Testis (tissue), 3 donors: Measurements from ENCODE around the gene ASTE1. TPM values are rescaled to one million over a fixed set of nuclear protein-coding genes. Genes with fewer than 3 reads are reported as not detected.

Source experiments
- DNase-seq: peaks from one replicate; pipeline ENCODE4 v3.0.0-alpha.2; 2019
- H3K27ac ChIP-seq, 2 donors: fragments of 200-600 bp; sonication (generic); one replicate each; pipeline ENCODE4 v1.5.1; 2019
- H3K27me3 ChIP-seq: fragments of 200-600 bp; sonication (generic); one replicate; pipeline ENCODE4 v1.5.1; 2019
- H3K36me3 ChIP-seq: fragments of 200-600 bp; sonication (generic); one replicate; pipeline ENCODE4 v1.5.1; 2017; ENCODE audit warnings: low read depth; ENCODE audit errors: missing control alignments
- H3K4me1 ChIP-seq: fragments of 200-600 bp; sonication (generic); one replicate; pipeline ENCODE4 v1.5.1; 2019
- H3K4me3 ChIP-seq, 2 donors: fragments of 200-600 bp; sonication (generic); one replicate each; pipeline ENCODE4 v1.5.1; 2017 to 2019
- H3K9me3 ChIP-seq: fragments of 200-600 bp; sonication (generic); one replicate; pipeline ENCODE4 v1.5.1; 2017
- CTCF ChIP-seq, 3 experiments: fragments of 450-650 bp in 2 of 3; fragments of 200-600 bp in 1 of 3; sonication (generic) in 1 of 3; IDR thresholded peaks; one replicate each; pipeline ENCODE4 v1.5.1; 2016 to 2019; ENCODE audit warnings: antibody characterized with exemption in 3 of 3, mild to moderate bottlenecking in 2 of 3, moderate library complexity in 1 of 3
- POLR2A ChIP-seq: fragments of 450-650 bp; IDR thresholded peaks from one replicate; pipeline ENCODE4 v1.6.1; 2017; ENCODE audit warnings: antibody characterized with exemption, mild to moderate bottlenecking, moderate library complexity
- WGBS, 2 donors: methylation state at CpG; one replicate each; pipeline ENCODE4 v1.1.5; 2018; 5-methylcytosine and 5-hydroxymethylcytosine counted together
- intact Hi-C: fragments of 100-400 bp; cut with DNase I; formaldehyde crosslinking; loops from one replicate; pipeline ENCODE4 v1.15.1; 2023; ENCODE audit warnings: low total_unique reads
- polyA plus RNA-seq: library from polyadenylated mRNA; stranded (reverse); fragments of 350-450 nt; fragmentation: Illumina TruSeq; extraction: RNeasy Lipid Tissue Mini Kit (QIAGEN cat#74804); gene quantifications from one replicate; pipeline ENCODE4 v1.2.3, GENCODE V29; 2014; ENCODE audit warnings: low read depth, low replicate concordance; ENCODE audit not compliant: insufficient read depth
- total RNA-seq, 2 donors: library from RNA; depleted of rRNA; stranded (reverse); fragments of >200 nt; gene quantifications; one replicate each; pipeline ENCODE4 v1.2.3, GENCODE V29; 2016

Gene ASTE1
- total and polyA plus RNA-seq, 3 donors from 2014 or later = 9.8 to 17.2 (median 13.0) TPM

GRCh38 chr3:131033480-131034080, 7.0 kb upstream of the ASTE1 start:
- Histone ChIP-seq H3K27me3 (no peaks in the 10 kb centered on the region), H3K27ac (no peak overlapping the region), H3K9me3 (no peaks in the 10 kb centered on the region), H3K4me1 (no peaks in the 10 kb centered on the region), H3K4me3 (no peak overlapping the region), H3K36me3 (no peaks in the 10 kb centered on the region)
- WGBS, 2 donors = 53 to 56% methylated on average over 1 of the region's 1 CpG
- DNase-seq = no peak
- intact Hi-C loops = no loop called here
- TF ChIP-seq POLR2A = no peak
- TF ChIP-seq CTCF (IDR thresholded peaks at IDR 0.05) = peak; percentile 31 to 60 (median 34)

GRCh38 chr3:131031660-131032059, 5.0 kb upstream of the ASTE1 start:
- intact Hi-C loops = no loop called here
- 64 to 78% methylated on average over 3 of the region's 3 CpGs for WGBS, 2 donors
- Histone ChIP-seq H3K27me3 (no peaks in the 10 kb centered on the region), H3K4me3 (no peak overlapping the region), H3K9me3 (no peaks in the 10 kb centered on the region), H3K4me1 (no peaks in the 10 kb centered on the region), H3K27ac (no peak overlapping the region), H3K36me3 (no peaks in the 10 kb centered on the region)
- TF ChIP-seq CTCF (IDR thresholded peaks at IDR 0.05) (no peak), POLR2A (no peak)
- DNase-seq = no peak

GRCh38 chr3:131028844-131029243, 2.2 kb upstream of the ASTE1 start:
- Histone ChIP-seq H3K4me3 (no peak overlapping the region), H3K27me3 (no peaks in the 10 kb centered on the region), H3K9me3 (no peaks in the 10 kb centered on the region), H3K36me3 (no peaks in the 10 kb centered on the region), H3K27ac (no peak overlapping the region), H3K4me1 (peaks cover 8% of the 10 kb centered on the region)
- intact Hi-C loops = no loop called here
- TF ChIP-seq CTCF (IDR thresholded peaks at IDR 0.05) (no peak), POLR2A (no peak)
- no peak for DNase-seq
- 62 to 72% methylated on average over 3 of the region's 3 CpGs for WGBS, 2 donors

- intact Hi-C loops = no loop called here
- Histone ChIP-seq H3K4me1 (peaks cover 8% of the 10 kb centered on the region), H3K4me3 (no peak overlapping the region), H3K27ac (no peak overlapping the region), H3K36me3 (no peaks in the 10 kb centered on the region), H3K27me3 (no peaks in the 10 kb centered on the region), H3K9me3 (no peaks in the 10 kb centered on the region)
- 70 to 71% methylated on average over 1 of the region's 1 CpG for WGBS, 2 donors
- no peak for TF ChIP-seq POLR2A
- TF ChIP-seq CTCF (IDR thresholded peaks at IDR 0.05) = no peak
- no peak for DNase-seq
Measured at GRCh38 chr3:131025539-131025938, 1.1 kb downstream of the ASTE1 start.

GRCh38 chr3:131020122-131020693, 6.4 kb downstream of the ASTE1 start:
- TF ChIP-seq CTCF (IDR thresholded peaks at IDR 0.05) (no peak), POLR2A (no peak)
- Histone ChIP-seq H3K4me1 (no peaks in the 10 kb centered on the region), H3K27me3 (no peaks in the 10 kb centered on the region), H3K27ac (no peak overlapping the region), H3K36me3 (no peaks in the 10 kb centered on the region), H3K4me3 (no peak overlapping the region), H3K9me3 (no peaks in the 10 kb centered on the region)
- 73 to 78% methylated on average over 5 of the region's 5 CpGs for WGBS, 2 donors
- intact Hi-C loops = no loop called here
- DNase-seq = no peak
